H1 (cell line): ENCODE results near the gene NR3C1.

Source experiments
- CEBPB ChIP-seq: IDR thresholded peaks from 2 replicates; pipeline ENCODE4 v1.6.1; 2012; ENCODE audit warnings: low read depth, low read length
- POLR2A ChIP-seq, 2 experiments: IDR thresholded peaks; 1 replicate in 1 of 2; 2 replicates in 1 of 2; pipeline ENCODE4 v1.6.1; 2011; ENCODE audit warnings: low read depth in 2 of 2, low read length in 2 of 2, mild to moderate bottlenecking in 2 of 2; ENCODE audit errors: control extremely low read depth in 1 of 2
- POLR2AphosphoS5 ChIP-seq: IDR thresholded peaks from 2 replicates; pipeline ENCODE4 v1.6.1; 2011; ENCODE audit warnings: low read depth, low read length
- TF ChIP-seq, protein P1 (sequence below), 3 experiments: IDR thresholded peaks; 1 replicate in 2 of 3; 2 replicates in 1 of 3; pipeline versions ENCODE4 v1.5.1 to v1.6.1; 2011; ENCODE audit warnings: low read length in 3 of 3, mild to moderate bottlenecking in 3 of 3, inconsistent platforms in 2 of 3, low read depth in 1 of 3, moderate library complexity in 1 of 3; ENCODE audit not compliant: insufficient read depth in 1 of 3; ENCODE audit errors: control extremely low read depth in 1 of 3

DNA sequence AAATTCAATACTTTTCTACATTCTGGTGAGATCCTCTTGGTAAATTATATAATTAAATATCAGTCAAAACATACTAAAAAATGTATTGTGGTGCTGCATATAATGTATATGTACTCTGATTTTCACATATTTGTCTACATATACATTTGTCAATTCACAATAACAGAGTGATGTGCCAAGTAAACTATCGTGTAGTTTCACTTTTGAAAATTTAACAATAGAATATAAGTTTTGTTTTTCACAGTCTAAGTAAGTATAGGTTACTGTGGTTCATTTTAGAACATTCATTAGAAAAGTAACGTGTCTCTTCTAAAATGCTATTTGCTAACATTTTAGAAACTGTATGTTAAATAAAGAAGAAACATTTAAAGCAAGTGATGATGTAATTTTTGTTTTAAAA, 73.6 kb downstream of the NR3C1 start:
- TF ChIP-seq, protein P1, sequence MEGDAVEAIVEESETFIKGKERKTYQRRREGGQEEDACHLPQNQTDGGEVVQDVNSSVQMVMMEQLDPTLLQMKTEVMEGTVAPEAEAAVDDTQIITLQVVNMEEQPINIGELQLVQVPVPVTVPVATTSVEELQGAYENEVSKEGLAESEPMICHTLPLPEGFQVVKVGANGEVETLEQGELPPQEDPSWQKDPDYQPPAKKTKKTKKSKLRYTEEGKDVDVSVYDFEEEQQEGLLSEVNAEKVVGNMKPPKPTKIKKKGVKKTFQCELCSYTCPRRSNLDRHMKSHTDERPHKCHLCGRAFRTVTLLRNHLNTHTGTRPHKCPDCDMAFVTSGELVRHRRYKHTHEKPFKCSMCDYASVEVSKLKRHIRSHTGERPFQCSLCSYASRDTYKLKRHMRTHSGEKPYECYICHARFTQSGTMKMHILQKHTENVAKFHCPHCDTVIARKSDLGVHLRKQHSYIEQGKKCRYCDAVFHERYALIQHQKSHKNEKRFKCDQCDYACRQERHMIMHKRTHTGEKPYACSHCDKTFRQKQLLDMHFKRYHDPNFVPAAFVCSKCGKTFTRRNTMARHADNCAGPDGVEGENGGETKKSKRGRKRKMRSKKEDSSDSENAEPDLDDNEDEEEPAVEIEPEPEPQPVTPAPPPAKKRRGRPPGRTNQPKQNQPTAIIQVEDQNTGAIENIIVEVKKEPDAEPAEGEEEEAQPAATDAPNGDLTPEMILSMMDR (IDR thresholded peaks at IDR 0.05; ENCODE audit: control extremely low read depth in 1 of 3, insufficient read depth in 1 of 3, low read depth in 1 of 3, low read length in 3 of 3), result no peak
- no peak for TF ChIP-seq CEBPB
- TF ChIP-seq POLR2A (IDR thresholded peaks at IDR 0.05; ENCODE audit: control extremely low read depth in 1 of 2, low read depth in 2 of 2, low read length in 2 of 2), result no peak
- TF ChIP-seq POLR2AphosphoS5, result no peak
